SK-N-MC (cell line): ENCODE measurements around the gene UBE2C.
"Not testable (repeated sequence)": the region's sequence is repeated elsewhere in the genome, so short reads cannot be mapped to it uniquely, and the experiment has no call there.

Experiments used
- DNase-seq: peaks from one replicate; pipeline ENCODE4 v3.0.0-alpha.2; 2011; ENCODE audit warnings: low read depth, low spot score
- H3K27ac ChIP-seq: fragments of 200-600 bp; sonication (generic); 2 replicates; pipeline ENCODE4 v1.5.1; 2016; ENCODE audit warnings: mixed run types
- H3K36me3 ChIP-seq: fragments of 200-600 bp; sonication (generic); 2 replicates; pipeline ENCODE4 v1.6.1; 2017; ENCODE audit warnings: antibody characterized with exemption, low read length, mixed read lengths; ENCODE audit not compliant: insufficient read depth
- H3K4me3 ChIP-seq: fragments of 200-600 bp; sonication (generic); 2 replicates; pipeline ENCODE4 v1.5.1; 2016
- H3K9ac ChIP-seq: fragments of 200-600 bp; sonication (generic); 2 replicates; pipeline ENCODE4 v1.8.0; 2017; ENCODE audit warnings: mixed run types, mixed read lengths; ENCODE audit not compliant: insufficient read length
- H3K9me3 ChIP-seq: fragments of 200-600 bp; sonication (generic); 2 replicates; pipeline ENCODE4 v1.6.1; 2017; ENCODE audit warnings: low read depth, mild to moderate bottlenecking, antibody characterized with exemption, low read length, moderate library complexity, mixed read lengths
- EZH2 ChIP-seq: fragments of 200-600 bp; sonication (generic); IDR thresholded peaks from one replicate; pipeline ENCODE4 v1.6.1; 2017; ENCODE audit warnings: antibody characterized with exemption
- FOXP2 ChIP-seq: optimal IDR thresholded peaks from 2 replicates; pipeline ENCODE3; 2011; ENCODE audit warnings: mild to moderate bottlenecking, moderate library complexity; ENCODE audit not compliant: insufficient read depth; ENCODE audit errors: extremely low read length, control extremely low read depth
- POLR2AphosphoS5 ChIP-seq: IDR thresholded peaks from 2 replicates; pipeline ENCODE4 v1.6.1; 2012; ENCODE audit warnings: mild to moderate bottlenecking, low read depth, low read length, borderline replicate concordance

The UBE2C gene

DNA sequence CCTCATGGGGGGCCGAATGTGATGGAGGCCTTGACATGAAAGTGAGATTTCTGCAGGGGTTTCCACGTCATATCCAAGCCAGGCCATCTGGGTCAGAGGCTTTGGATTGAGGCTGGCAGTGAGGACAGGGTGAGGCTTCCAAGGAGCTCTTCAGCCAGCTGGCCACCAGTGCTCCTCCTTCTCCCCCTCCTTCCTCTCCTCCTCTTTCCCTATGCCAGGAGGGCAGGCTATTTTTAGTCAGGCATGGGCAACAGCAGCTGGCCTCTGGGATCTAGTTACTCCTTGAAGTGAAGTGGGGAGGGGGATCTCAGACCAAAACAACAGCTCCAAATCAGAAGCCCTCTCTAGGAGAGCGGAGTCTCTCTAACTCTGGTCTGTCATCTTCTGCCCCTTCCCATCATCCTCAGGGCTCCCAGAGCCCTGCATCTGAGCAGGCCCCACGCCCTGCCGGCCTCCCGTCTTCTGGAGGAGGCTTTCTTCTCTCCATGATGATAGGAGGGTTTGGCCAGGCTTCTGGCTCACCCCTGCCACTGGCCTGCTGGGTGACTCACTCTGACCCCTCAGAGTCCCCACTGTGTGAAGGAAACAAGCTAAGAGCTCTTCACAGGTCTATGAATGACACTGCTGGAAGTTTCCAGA lies 14.1 kb downstream of the UBE2C start:
- no peak overlapping the region for H3K27ac ChIP-seq
- no peak for TF ChIP-seq POLR2AphosphoS5
- no peak for TF ChIP-seq FOXP2
- TF ChIP-seq EZH2 = no peak
- no peak overlapping the region for H3K9ac ChIP-seq
- DNase-seq = no peak
- no peaks in the 10 kb centered on the region for H3K36me3 ChIP-seq
- H3K4me3 ChIP-seq = no peak overlapping the region
- no peaks in the 10 kb centered on the region for H3K9me3 ChIP-seq

GRCh38 chr20:45827030-45827652 lies 14.7 kb downstream of the UBE2C start, which contains the start of gene TNNC2:
TNNC2 (minus strand) TSS chr20:45827312; CDS start chr20:45827248, 64 bp downstream.
- H3K36me3 ChIP-seq = no peaks in the 10 kb centered on the region
- H3K4me3 ChIP-seq = no peak within 1 kb of the TSS
- no peak within 1 kb of the TSS for H3K9ac ChIP-seq
- H3K27ac ChIP-seq = no peak within 1 kb of the TSS
- H3K9me3 ChIP-seq = no peaks in the 10 kb centered on the region
- TF ChIP-seq FOXP2 (no peak), POLR2AphosphoS5 (no peak), EZH2 (no peak)
- no peak for DNase-seq

GRCh38 chr20:45827712-45828111 lies 15.3 kb downstream of the UBE2C start:
- Histone ChIP-seq H3K36me3 (no peaks in the 10 kb centered on the region), H3K9me3 (no peaks in the 10 kb centered on the region), H3K27ac (no peak overlapping the region), H3K4me3 (no peak overlapping the region), H3K9ac (no peak overlapping the region)
- TF ChIP-seq POLR2AphosphoS5 (no peak), FOXP2 (no peak), EZH2 (no peak)
- no peak for DNase-seq

DNA sequence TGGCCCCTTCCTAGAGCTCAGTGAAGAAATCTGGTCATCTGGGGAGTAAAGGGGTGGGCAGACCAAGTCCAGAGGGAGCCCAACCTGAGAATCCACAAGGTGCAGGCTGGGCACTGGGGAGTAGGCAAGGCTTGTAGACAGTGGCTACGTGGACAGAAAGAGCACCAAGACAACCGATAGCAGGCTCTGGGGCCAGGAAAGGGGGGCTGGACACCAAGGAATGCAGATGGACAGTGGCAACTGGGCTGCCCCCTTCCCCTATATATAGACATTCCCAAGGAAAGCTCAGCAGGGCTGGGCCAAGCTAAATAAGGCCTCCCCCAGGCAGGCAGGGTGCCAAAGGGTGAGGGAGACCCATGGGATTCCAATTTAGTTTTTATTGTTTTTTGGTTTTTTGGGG lies 16.1 kb downstream of the UBE2C start:
- DNase-seq = no peak

DNA sequence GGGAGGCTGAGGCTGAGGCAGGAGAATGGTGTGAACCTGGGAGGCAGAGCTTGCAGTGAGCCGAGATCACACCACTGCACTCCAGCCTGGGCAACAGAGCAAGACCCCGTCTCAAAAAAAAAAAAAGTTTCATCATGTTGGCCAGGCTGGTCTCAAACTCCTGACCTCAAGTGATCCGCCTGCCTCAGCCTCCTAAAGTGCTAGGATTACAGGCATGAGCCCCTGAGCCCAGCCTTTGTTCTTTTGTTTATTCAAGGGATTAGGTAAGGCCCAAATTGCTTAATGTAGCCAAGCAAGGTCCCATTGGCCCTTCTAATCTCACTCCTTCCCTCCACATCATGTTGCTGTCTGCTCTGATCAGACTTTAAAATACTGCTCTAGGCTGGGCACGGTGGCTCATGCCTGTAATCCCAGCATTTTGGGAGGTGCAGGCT lies 17.2 kb downstream of the UBE2C start:
- DNase-seq, H3K9ac ChIP-seq, H3K4me3 ChIP-seq, H3K9me3 ChIP-seq, H3K27ac ChIP-seq, H3K36me3 ChIP-seq: not testable (repeated sequence)

More for the DNA sequence above, 16.1 kb downstream of the UBE2C start:
- Histone ChIP-seq H3K4me3 (no peak overlapping the region), H3K36me3 (no peaks in the 10 kb centered on the region), H3K27ac (no peak overlapping the region), H3K9ac (no peak overlapping the region), H3K9me3 (no peaks in the 10 kb centered on the region)
- TF ChIP-seq POLR2AphosphoS5 (no peak), FOXP2 (no peak), EZH2 (no peak)

GRCh38 chr20:45832619-45833018 lies 20.2 kb downstream of the UBE2C start:
- TF ChIP-seq POLR2AphosphoS5 (no peak), FOXP2 (no peak), EZH2 (no peak)
- H3K4me3 ChIP-seq = no peak overlapping the region
- H3K36me3 ChIP-seq = no peaks in the 10 kb centered on the region
- H3K9me3 ChIP-seq = no peaks in the 10 kb centered on the region
- DNase-seq = no peak
- no peak overlapping the region for H3K9ac ChIP-seq
- H3K27ac ChIP-seq = no peak overlapping the region

DNA sequence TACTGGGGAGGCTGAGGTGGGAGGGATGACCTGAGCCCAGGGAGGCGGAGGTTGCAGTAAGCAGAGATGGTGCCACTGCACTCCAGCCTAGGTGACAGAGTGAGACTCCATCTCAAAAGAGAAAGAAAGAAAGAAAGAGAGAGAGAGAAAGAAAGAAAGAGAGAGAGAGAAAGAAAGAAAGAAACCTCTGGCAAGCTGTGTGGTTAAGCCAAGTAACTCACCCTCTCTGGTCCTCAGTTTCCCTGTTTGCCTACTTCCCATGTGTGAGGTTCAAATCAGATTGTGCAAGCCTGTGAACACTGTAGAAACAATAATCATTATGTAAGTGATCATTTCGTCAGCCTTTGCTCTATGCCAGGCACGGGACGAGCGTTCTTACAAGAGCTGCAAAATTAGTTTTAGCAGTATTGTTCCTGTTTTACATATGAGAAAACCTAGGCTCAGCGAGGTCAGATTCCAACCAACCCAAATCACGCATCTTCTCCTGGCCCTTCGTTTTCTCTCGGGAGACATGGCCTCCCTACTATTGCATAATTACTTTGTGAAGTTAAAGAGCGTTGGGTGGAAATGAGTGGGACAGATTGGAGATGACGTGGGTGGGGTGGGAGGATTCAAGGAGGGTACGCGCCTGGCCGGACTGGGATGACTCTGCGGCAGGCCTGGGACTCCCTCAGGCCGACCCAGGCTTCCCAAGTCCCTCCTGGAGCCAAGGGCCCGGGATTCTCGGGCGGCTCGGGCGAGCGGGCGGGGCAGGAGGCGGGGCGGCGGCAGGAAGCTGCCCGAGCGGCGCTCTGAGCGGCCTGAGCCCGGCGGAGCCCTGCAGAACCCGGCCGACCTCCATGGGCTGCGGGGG lies 20.8 kb downstream of the UBE2C start, which contains the start of gene SNX21:
Gene SNX21 (plus strand): TSS at position 770 of the 853 bp plus-strand sequence. CDS start 121 bp downstream, outside the sequence.
- Histone ChIP-seq H3K27ac (no peak within 1 kb of the TSS), H3K36me3 (no peaks in the 10 kb centered on the region), H3K9me3 (no peaks in the 10 kb centered on the region), H3K4me3 (peak within 1 kb of the TSS; percentile 89), H3K9ac (peak within 1 kb of the TSS; percentile 70)
- no peak for TF ChIP-seq FOXP2
- no peak for TF ChIP-seq POLR2AphosphoS5
- no peak for TF ChIP-seq EZH2
- no peak for DNase-seq
